Measurements from ENCODE around the gene ASPSCR1.

ASPSCR1 gene

GRCh38 chr17:82058230-82058854 lies 80.9 kb downstream of the ASPSCR1 start:
- DNase-seq, result no peak

- DNase-seq, result no peak
These were observed 81.4 kb downstream of the ASPSCR1 start for GRCh38 chr17:82058855-82059249.

GRCh38 chr17:82059272-82060000 lies 82.0 kb downstream of the ASPSCR1 start:
- DNase-seq, result no peak

GRCh38 chr17:82060001-82060380 lies 82.6 kb downstream of the ASPSCR1 start:
- DNase-seq, result no peak

GRCh38 chr17:82060614-82061013 lies 83.2 kb downstream of the ASPSCR1 start:
- DNase-seq, result no peak

GRCh38 chr17:82061047-82061925 lies 83.9 kb downstream of the ASPSCR1 start:
- no peak for DNase-seq

- no peak for DNase-seq
These were observed 84.9 kb downstream of the ASPSCR1 start for GRCh38 chr17:82062076-82062983.

- DNase-seq, result no peak
These were observed 85.5 kb downstream of the ASPSCR1 start for GRCh38 chr17:82062984-82063368.

GRCh38 chr17:82063424-82064415 lies 86.3 kb downstream of the ASPSCR1 start:
- no peak for DNase-seq

GRCh38 chr17:82064433-82065192 lies 87.2 kb downstream of the ASPSCR1 start:
- no peak for DNase-seq

GRCh38 chr17:82065193-82065637 lies 87.8 kb downstream of the ASPSCR1 start:
- DNase-seq, result peak; percentile 52

- DNase-seq, result peak; percentile 78
These were observed 88.3 kb downstream of the ASPSCR1 start, which contains the start of gene DUS1L for GRCh38 chr17:82065638-82066303. Gene DUS1L, minus strand, starts transcription at chr17:82065804. Its CDS starts 745 bp downstream, at chr17:82065059.
